GM12891 (cell line): Measurements from ENCODE around the gene GNG8.

Experiments used
- POLR2A ChIP-seq: IDR thresholded peaks from 2 replicates; pipeline ENCODE4 v1.6.1; 2011; ENCODE audit warnings: low read depth, low read length, control low read depth
- SPI1 ChIP-seq: IDR thresholded peaks from 2 replicates; pipeline ENCODE4 v1.6.1; 2011; ENCODE audit warnings: low read depth, low read length, control low read depth

- no peak for TF ChIP-seq SPI1
- no peak for TF ChIP-seq POLR2A
Observed at GRCh38 chr19:46660008-46660517, 24.1 kb upstream of the GNG8 start.
